ENCODE measurements around the gene KNDC1.

DNA sequence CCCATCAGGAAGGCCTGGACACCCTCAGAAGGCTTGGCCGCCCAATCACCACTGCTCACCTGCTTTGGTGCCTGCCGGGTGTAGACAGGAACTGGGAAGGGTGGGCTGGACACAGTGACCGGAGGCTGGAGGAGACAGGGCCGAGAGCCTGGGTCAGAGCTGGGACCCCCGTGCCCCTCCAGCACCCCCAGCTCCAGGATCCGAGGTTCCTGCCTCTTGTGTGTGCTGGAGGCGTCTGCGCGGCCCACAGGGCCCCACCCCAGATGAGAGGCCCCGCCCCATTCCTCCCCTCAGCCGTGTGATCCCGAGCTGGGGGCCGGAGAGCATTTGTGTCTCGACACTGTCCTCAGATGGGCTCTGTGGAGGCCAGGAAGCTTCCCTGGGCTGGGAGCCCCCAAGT lies 107.3 kb downstream of the KNDC1 start:
- no peak for TF ChIP-seq POLR2AphosphoS5 (IDR thresholded peaks at IDR 0.05; ENCODE audit: borderline replicate concordance, low read depth, low read length)
- TF ChIP-seq FOXP2 (optimal IDR thresholded peaks at IDR 0.05; ENCODE audit: control extremely low read depth, extremely low read length, insufficient read depth) = no peak
- TF ChIP-seq EZH2 (IDR thresholded peaks at IDR 0.05) = no peak

All from SK-N-MC (cell line).